Measurements from ENCODE around the gene GPX2.

GPX2 gene

GRCh38 chr14:64958743-64959142, 16.2 kb upstream of the GPX2 start:
- no peak for DNase-seq

DNA sequence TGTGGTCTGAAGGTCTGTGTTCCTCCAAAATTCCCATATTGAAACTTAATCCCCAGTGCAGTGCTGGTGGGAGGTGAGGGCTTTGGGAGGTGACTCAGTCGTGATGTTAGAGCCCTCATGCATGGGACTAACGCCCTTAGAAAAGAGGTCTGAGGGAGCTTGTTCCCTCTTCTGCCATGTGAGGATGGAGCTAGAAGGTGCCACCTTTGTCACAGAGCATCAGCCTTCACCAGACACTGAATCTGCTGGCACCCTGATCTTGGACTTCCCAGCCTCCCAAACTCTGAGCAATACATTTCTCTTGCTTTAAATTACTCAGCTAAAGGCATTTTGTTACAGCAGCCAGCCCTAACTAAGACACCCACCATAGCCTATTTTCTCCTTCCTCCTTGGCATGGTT, 15.7 kb upstream of the GPX2 start:
- no peak for DNase-seq

DNA sequence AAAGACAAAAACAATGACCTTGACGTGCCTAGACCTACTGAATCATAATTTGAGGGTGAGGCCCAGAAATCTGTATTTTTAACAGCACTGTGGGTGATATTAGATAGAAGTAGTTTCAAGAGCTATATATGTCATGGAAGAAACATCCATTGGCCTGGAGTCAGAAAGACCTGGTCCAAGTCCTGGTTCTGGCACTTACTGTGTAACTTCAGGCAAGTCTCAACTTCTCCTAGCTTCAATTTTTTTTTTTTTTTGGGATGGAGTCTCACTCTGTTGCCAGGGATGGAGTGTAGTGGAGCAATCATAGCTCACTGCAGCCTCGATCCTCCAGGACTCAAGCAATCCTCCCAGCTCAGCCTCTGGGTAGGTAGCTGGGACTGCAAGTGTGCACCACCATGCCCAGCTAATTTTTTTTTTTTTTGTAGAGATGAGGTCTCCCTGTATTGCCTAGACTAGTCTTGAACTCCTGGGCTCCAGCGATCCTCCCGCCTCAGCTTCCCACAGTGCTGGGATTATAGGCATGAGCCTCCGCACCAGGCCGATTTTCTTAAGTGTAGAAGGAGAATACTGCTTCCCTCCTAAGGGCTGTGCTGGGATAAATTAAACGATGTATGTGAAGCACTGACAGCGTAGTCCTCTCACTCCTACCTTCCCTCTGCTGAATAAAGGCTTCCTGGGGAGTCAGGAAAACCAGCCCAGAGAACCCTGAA, 14.3 kb upstream of the GPX2 start:
- no peak for DNase-seq

- no peak for DNase-seq
Observed at GRCh38 chr14:64955297-64955696, 12.8 kb upstream of the GPX2 start.

- DNase-seq: no peak
Observed at GRCh38 chr14:64954491-64955240, 12.1 kb upstream of the GPX2 start.

DNA sequence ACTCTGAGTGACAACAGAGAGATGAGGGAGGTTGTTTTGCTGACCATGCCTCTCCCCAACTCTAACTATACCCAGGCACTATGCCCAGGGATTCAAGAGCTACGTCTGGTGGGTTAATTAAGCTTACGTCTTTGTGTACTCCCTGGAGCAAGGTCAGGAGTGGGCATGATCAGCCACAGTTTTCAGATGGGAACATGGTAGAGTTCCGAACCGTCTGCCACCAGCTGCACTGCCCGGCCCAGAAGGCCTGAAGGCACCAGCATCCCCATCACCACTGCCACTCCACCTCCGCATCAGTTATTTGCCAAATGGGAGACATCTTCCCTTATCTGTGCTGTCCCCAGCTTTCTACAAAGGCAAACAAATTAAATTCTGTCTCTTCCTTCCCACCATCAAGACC, 11.1 kb upstream of the GPX2 start:
- DNase-seq: no peak

DNA sequence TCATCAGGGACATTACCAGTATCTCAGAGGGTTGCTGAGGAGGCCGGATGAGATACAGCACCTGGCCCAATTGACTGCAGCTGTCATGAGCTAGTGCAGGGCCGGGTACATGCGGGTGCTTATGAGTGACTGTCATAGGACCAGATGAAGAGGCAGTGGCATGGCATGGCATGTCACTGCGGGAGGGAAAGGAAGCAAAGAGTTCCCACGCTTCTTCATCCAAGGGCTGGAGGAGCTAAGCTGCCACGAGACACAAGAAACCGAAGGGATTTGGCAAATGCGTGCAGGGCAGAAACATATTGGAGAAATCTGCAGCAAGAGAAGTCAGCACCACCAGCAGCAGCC, 10.7 kb upstream of the GPX2 start:
- no peak for DNase-seq

GRCh38 chr14:64952598-64953309, 10.2 kb upstream of the GPX2 start:
- no peak for DNase-seq

DNA sequence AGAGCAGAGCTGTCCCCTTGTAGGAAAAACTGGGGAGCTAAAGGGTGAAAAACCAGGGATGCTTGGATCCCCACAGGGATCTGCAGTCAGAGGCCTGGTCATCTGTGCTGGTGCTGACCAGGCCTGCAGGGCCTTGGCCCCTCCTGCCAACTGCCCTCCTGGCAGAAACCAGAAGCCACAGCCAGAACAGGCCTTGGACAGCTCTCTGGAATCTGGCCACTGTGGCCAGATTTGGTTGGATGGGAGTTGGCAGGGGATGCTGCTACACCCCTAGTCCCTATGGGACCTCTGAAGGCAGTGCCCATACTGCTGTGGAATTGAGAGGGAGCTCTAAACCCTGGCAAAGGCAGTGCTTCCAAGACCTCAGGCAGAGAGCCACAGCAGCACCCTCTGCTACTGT, 9.2 kb upstream of the GPX2 start:
- DNase-seq: no peak

GRCh38 chr14:64951291-64951690, 8.7 kb upstream of the GPX2 start:
- DNase-seq: no peak

- DNase-seq: no peak
Observed at GRCh38 chr14:64950889-64951288, 8.3 kb upstream of the GPX2 start.

DNA sequence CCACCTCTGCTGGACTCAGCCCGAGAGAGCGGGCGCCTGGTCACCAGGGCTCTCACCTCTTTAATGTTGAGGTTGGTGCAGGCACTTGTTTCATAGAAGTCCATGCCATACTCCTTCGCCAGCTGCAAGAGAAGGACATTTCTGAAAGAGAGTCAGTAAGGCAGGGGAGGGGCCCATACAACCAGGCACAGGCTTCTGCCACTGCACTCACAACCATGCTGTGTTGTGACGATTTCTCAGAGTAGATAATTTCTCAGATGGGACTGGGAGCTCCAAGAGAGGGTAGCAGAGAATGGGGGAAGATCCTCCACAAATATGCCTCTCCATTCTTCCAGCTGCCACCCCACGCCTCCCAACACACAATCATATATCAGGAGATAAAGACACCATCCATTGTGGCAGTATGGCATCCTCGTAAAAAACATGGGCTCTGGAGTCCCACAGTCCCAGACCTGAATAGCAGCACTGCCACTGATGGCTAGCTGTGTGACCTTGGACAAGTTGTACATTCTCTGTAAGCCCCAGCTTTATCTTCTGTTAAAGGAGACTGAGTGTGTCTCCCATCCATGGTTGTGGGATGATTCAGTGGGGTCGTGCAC, 6.2 kb upstream of the GPX2 start:
- DNase-seq: no peak

DNA sequence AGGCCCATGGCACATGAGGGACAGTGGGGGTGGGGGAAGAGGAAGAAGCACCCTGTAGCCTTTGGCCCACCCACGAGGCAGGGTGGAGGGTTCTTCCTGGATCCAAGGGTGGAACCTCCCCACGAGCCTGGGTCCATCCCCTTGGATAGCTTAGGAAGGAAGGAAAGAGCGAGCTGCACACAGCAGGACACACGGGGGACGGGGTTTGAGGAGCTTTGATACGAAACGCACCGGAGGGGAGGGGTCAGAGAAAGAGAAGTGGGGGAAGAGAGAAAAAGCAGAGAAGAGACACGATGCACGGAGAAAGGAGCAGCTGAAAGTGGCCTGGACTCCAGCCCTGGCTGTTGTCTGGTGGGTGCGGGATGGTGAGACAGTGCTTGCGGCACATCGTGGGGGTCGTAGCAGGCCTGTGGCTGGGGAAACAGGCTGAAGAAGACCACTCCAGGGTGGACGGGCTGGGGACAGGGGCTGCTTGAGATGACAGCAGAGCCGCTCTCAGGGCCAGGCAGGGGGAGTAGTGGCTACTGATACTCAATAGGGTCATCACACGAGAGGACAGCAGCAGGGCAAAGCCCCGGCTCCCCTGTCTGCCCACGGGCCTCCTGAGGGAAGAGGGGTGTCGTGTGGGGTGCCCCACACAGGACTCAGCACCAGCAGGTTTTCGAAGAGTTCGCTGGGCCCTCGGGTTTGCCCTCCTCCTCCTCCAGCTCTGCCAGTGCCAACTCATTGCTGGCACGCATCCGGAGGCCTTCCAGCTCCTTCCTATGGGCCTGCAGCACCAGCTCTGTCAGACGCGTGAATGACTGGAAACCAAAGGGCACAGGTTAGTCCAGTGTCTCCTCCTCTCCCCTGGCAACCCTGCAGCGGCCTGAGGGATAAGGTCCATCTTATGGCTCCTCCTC, 5.4 kb upstream of the GPX2 start:
- no peak for DNase-seq

DNA sequence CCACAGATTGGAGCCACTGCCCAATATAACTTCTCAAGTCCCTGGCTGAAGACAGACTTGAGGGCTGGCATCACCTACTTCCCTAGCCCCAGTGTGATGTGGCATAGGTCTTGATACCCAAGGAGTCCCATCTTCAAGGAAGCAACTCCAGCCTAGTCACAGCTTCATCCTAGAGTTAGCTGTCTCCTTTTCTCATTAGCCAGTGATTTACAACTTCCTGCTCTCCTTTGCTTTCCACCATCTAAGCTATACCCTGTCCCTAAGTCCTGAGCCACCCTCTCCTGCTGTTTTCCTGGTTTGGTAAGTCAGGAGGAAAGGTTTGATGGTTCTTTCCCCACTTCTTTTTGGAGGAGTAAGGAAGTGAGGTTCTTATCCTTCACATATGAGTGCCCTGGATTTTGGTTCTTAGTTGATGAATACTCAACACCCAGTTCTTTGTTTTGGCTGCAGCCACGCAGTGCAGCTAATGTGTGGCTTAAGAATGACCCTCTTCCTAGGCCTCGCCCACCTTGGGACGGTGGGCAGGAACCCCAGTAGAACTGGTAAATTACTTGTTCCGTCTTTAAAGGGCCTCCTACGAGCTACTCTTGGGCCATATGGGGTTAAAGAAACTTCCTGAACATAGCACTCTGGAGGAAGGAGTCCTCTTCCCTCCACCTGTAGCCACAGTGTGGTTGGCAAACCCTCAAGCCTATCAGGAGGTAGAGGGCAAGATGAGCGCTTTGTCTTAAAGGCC, 3.9 kb upstream of the GPX2 start:
- no peak for DNase-seq

- DNase-seq: no peak
Observed at GRCh38 chr14:64945431-64946178, 3.1 kb upstream of the GPX2 start.

DNA sequence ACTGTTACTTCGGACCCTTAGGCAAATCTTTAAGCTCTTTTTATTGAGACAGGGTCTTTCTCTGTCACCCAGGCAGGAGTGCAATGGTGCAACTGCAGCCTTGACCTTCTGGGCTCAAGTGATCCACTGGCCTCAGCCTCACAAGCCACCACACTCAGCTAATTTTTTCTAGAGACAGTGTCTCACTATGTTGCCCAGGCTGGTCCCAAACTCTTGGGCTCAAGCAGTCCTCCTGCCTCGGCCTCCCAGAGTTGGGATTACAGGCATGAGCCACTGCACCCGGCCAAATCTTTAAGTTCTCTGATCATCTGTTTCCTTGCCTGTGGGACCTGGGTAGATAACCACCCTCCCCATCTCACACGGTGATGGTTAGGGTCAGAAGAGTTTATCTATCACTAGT, 2.3 kb upstream of the GPX2 start:
- DNase-seq: no peak

GRCh38 chr14:64944041-64944440, 1.5 kb upstream of the GPX2 start:
- no peak for DNase-seq

GRCh38 chr14:64943556-64943955, 1.0 kb upstream of the GPX2 start:
- no peak for DNase-seq

DNA sequence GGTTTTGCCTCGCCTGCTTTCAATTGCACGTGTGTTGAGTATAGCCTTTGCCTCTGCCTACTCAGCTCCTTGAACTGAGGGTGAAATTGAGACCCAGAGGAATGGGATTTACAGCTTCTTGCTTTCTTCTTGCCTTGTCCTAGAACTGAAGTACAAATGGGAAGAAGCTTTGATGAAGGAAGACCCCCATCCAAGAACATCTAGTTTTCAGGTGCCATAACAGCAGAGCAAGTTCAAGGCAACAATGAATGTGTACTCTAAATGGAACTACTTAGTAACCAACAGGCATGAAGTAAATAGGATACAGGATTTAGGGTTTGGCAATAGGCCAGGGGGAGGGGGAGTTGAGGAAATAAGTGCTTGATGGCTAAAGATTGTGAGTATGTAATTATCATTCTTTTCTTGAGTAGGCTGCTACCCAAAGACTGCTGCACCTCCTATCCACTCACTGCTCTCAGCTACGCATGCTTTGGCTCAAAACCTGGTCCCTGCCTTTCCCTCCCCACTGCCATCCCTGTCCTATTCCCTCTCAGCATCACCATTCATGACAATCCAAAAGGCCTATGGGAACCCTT, 2.1 kb downstream of the GPX2 start:
- no peak for DNase-seq

GRCh38 chr14:64939817-64940190, 2.7 kb downstream of the GPX2 start:
- no peak for DNase-seq

Measured in inflammatory macrophage (primary cell).